Aorta (tissue), 5 donors: ENCODE data around the gene NACC1. TPM values are rescaled to one million over a fixed set of nuclear protein-coding genes. Genes with fewer than 3 reads are reported as not detected.

Source experiments
- ATAC-seq: fragments of 200-7000 bp; cut with Tn5 transposase; one replicate; pipeline ENCODE4 v1.9.1; 2022; ENCODE audit warnings: moderate library complexity; ENCODE audit not compliant: low FRiP score
- DNase-seq, 2 donors: peaks; one replicate each; pipeline ENCODE4 v3.0.0-alpha.2; 2020
- H3K27ac ChIP-seq, 2 donors: one replicate each; pipeline ENCODE4 v1.5.1; 2013; ENCODE audit warnings: low read length in 2 of 2, mild to moderate bottlenecking in 2 of 2, moderate library complexity in 2 of 2, control low read depth in 1 of 2, inconsistent platforms in 1 of 2, low read depth in 1 of 2
- H3K27me3 ChIP-seq, 2 donors: one replicate each; pipeline ENCODE4 v1.6.1; 2013; ENCODE audit warnings: control low read depth in 1 of 2, low read length in 1 of 2, mild to moderate bottlenecking in 1 of 2, moderate library complexity in 1 of 2; ENCODE audit not compliant: insufficient read depth in 2 of 2, control insufficient read depth in 1 of 2
- H3K36me3 ChIP-seq, 2 donors: one replicate each; pipeline ENCODE4 v1.6.1; 2013; ENCODE audit warnings: control low read depth in 1 of 2, low read length in 1 of 2, mild to moderate bottlenecking in 1 of 2; ENCODE audit not compliant: insufficient read depth in 2 of 2, control insufficient read depth in 1 of 2
- H3K4me1 ChIP-seq, 2 donors: one replicate each; pipeline ENCODE4 v1.6.1; 2013; ENCODE audit warnings: low read length in 2 of 2, control low read depth in 1 of 2, mild to moderate bottlenecking in 1 of 2, moderate library complexity in 1 of 2; ENCODE audit not compliant: insufficient read depth in 2 of 2, control insufficient read depth in 1 of 2
- H3K4me3 ChIP-seq, 2 donors: one replicate each; pipeline ENCODE4 v1.5.1; 2013; ENCODE audit warnings: low read length in 2 of 2, control low read depth in 1 of 2, mild to moderate bottlenecking in 1 of 2
- H3K9me3 ChIP-seq: one replicate; pipeline ENCODE4 v1.6.1; 2013; ENCODE audit warnings: mild to moderate bottlenecking, low read length; ENCODE audit not compliant: control insufficient read depth
- WGBS, 2 donors: extraction: QIAGEN DNeasy Blood & Tissue Kit; methylation state at CpG; one replicate each; pipeline ENCODE4 v1.1.7; 2013; 5-methylcytosine and 5-hydroxymethylcytosine counted together
- intact Hi-C, 2 donors: fragments of 100-400 bp; cut with DNase I; formaldehyde crosslinking; loops; one replicate each; pipeline versions ENCODE4 v1.14.2 to v1.15.0; 2022
- polyA plus RNA-seq, 2 donors: library from polyadenylated mRNA; stranded (reverse); fragments of 200-250 nt; gene quantifications; one replicate each; pipeline ENCODE4 v1.2.3, GENCODE V29; 2013
- total RNA-seq, 2 donors: library from RNA; stranded (reverse); fragmentation: NEBNext Ultra II Directional; extraction: Animal tissue kit (Norgen Biotek cat#: 25700); gene quantifications; one replicate each; pipeline ENCODE4 v1.2.1, GENCODE V29; 2021
- donor health status: healthy with polysubstance abuse.
- donor health status: Bipolar disorder and iron deficiency.
- donor health status: DM: no; HTN: no; CAD: no.
- donor health status: DM: no; HTN: no; CAD: no.
- donor health status: DM: yes; HTN: yes; CAD: no.

Gene NACC1
- total and polyA plus RNA-seq, 4 donors: 5.0 to 37.4 (median 16.9) TPM

GRCh38 chr19:13091400-13092157, 26.5 kb upstream of the NACC1 start:
- H3K36me3 ChIP-seq: peaks cover 0 to 3% of the 10 kb centered on the region in 2 donors

GRCh38 chr19:13092158-13092543, 25.9 kb upstream of the NACC1 start:
- H3K4me1 ChIP-seq: peaks cover 0 to 3% of the 10 kb centered on the region in 2 donors
- intact Hi-C loops: loop anchor here in 1 of 2 donors (5.0 kb wide), 1 partner anchor 95 kb away; the partner anchor contains the start of gene NFIX
- no peak for DNase-seq

More at GRCh38 chr19:13091400-13092157, 26.5 kb upstream of the NACC1 start:
- 3 to 8% methylated on average over 23 to 25 of the region's 25 CpGs for WGBS, 2 donors
- no peaks in the 10 kb centered on the region for H3K27me3 ChIP-seq
- H3K9me3 ChIP-seq: no peaks in the 10 kb centered on the region
- ATAC-seq (peak; percentile 84), DNase-seq (peak; percentile 92)
- no peak overlapping the region for H3K4me3 ChIP-seq
- H3K4me1 ChIP-seq: peaks cover 0 to 3% of the 10 kb centered on the region in 2 donors
- H3K27ac ChIP-seq: peak overlapping the region; percentile 83 to 88
- intact Hi-C loops: loop anchor here in 1 of 2 donors (5.0 kb wide), 1 partner anchor 94 kb away; the partner anchor contains the start of gene NFIX

GRCh38 chr19:13092606-13093235, 25.3 kb upstream of the NACC1 start:
- Histone ChIP-seq H3K36me3 (no peaks in the 10 kb centered on the region), H3K27ac (peak overlapping the region; percentile 83 to 88), H3K4me3 (no peak overlapping the region), H3K9me3 (no peaks in the 10 kb centered on the region), H3K27me3 (no peaks in the 10 kb centered on the region), H3K4me1 (peaks cover 0 to 3% of the 10 kb centered on the region in 2 donors)
- intact Hi-C loops: loop anchor here in 1 of 2 donors (1.0 to 5.0 kb wide), 2 partner anchors 95 to 109 kb away; partner anchors contain the start of gene NFIX
- no peak for ATAC-seq
- WGBS, 2 donors: 16 to 22% methylated on average over 14 of the region's 14 CpGs
- DNase-seq: peak in 1 of 2 donors; percentile 73

More at GRCh38 chr19:13092158-13092543, 25.9 kb upstream of the NACC1 start:
- 9 to 13% methylated on average over 2 of the region's 2 CpGs for WGBS, 2 donors
- ATAC-seq: no peak
- Histone ChIP-seq H3K9me3 (no peaks in the 10 kb centered on the region), H3K27ac (peak overlapping the region; percentile 83 to 88), H3K36me3 (peaks cover 0 to 3% of the 10 kb centered on the region in 2 donors), H3K27me3 (no peaks in the 10 kb centered on the region), H3K4me3 (no peak overlapping the region)

GRCh38 chr19:13093407-13094105, 24.5 kb upstream of the NACC1 start:
- intact Hi-C loops: loop anchor here (1.0 to 5.0 kb wide), 3 partner anchors 96 to 115 kb away; partner anchors contain the start of gene NFIX (in 1 of the 2)
- peak; percentile 90 to 93 for DNase-seq
- peaks cover 0 to 3% of the 10 kb centered on the region in 2 donors for H3K4me1 ChIP-seq
- H3K4me3 ChIP-seq: no peak overlapping the region
- WGBS, 2 donors: 17 to 21% methylated on average over 11 to 12 of the region's 12 CpGs
- no peaks in the 10 kb centered on the region for H3K36me3 ChIP-seq
- no peaks in the 10 kb centered on the region for H3K27me3 ChIP-seq
- H3K27ac ChIP-seq: peak overlapping the region; percentile 49 to 59
- H3K9me3 ChIP-seq: no peaks in the 10 kb centered on the region
- peak; percentile 73 for ATAC-seq

GRCh38 chr19:13094106-13094504, 24.0 kb upstream of the NACC1 start:
- Histone ChIP-seq H3K4me3 (no peak overlapping the region), H3K4me1 (peaks cover 0 to 3% of the 10 kb centered on the region in 2 donors), H3K36me3 (no peaks in the 10 kb centered on the region), H3K27ac (peak overlapping the region; percentile 25 to 49), H3K9me3 (no peaks in the 10 kb centered on the region), H3K27me3 (no peaks in the 10 kb centered on the region)
- ATAC-seq (no peak), DNase-seq (no peak)
- WGBS, 2 donors: 5 to 8% methylated on average over 4 to 5 of the region's 5 CpGs
- intact Hi-C loops: loop anchor here (2.0 to 5.0 kb wide), 2 partner anchors 97 to 115 kb away; partner anchors contain the start of gene NFIX (in 1 of the 2)

- ATAC-seq (no peak), DNase-seq (peak in 1 of 2 donors; percentile 65)
- intact Hi-C loops: loop anchor here (2.0 to 5.0 kb wide), 2 partner anchors 98 to 116 kb away; partner anchors contain the start of gene NFIX (in 1 of the 2)
- H3K27me3 ChIP-seq: no peaks in the 10 kb centered on the region
- no peaks in the 10 kb centered on the region for H3K36me3 ChIP-seq
- WGBS, 2 donors: 41 to 44% methylated on average over 14 to 16 of the region's 16 CpGs
- H3K9me3 ChIP-seq: no peaks in the 10 kb centered on the region
- peaks cover 0 to 3% of the 10 kb centered on the region in 2 donors for H3K4me1 ChIP-seq
- H3K4me3 ChIP-seq: no peak overlapping the region
- H3K27ac ChIP-seq: no peak overlapping the region
Measured at GRCh38 chr19:13094771-13095392, 23.2 kb upstream of the NACC1 start.

- no peaks in the 10 kb centered on the region for H3K36me3 ChIP-seq
- ATAC-seq (no peak), DNase-seq (peak in 1 of 2 donors; percentile 65)
- 64 to 65% methylated on average over 25 of the region's 25 CpGs for WGBS, 2 donors
- intact Hi-C loops: loop anchor here in 1 of 2 donors (2.0 kb wide), 1 partner anchor 117 kb away; no protein-coding TSS in a partner anchor
- no peak overlapping the region for H3K27ac ChIP-seq
- no peaks in the 10 kb centered on the region for H3K27me3 ChIP-seq
- no peaks in the 10 kb centered on the region for H3K9me3 ChIP-seq
- H3K4me1 ChIP-seq: peaks cover 0 to 3% of the 10 kb centered on the region in 2 donors
- no peak overlapping the region for H3K4me3 ChIP-seq
Measured at GRCh38 chr19:13095393-13095784, 22.7 kb upstream of the NACC1 start.
